GM23338 (cell line): ENCODE measurements around the gene NDEL1. TPM values are rescaled to one million over a fixed set of nuclear protein-coding genes. Genes with fewer than 3 reads are reported as not detected.
A peak's percentile ranks its signal among the peaks of the same experiment; 100 is the strongest.

ENCODE experiments used
- ATAC-seq: fragments of 200-7000 bp; cut with Tn5 transposase; 3 replicates; pipeline ENCODE4 v1.9.1; 2020
- DNase-seq: peaks from one replicate; pipeline ENCODE4 v3.0.0-alpha.2; 2015; ENCODE audit warnings: low spot score
- H2AFZ ChIP-seq: fragments of 200-600 bp; sonication (generic); 2 replicates; pipeline ENCODE4 v1.8.0; 2016; ENCODE audit warnings: antibody characterized with exemption, mild to moderate bottlenecking, moderate library complexity
- H3F3A ChIP-seq: fragments of 200-600 bp; sonication (generic); replicated peaks from 2 replicates; pipeline ENCODE4 v1.8.0; 2017; ENCODE audit warnings: antibody characterized with exemption, mixed run types, low read depth
- H3K27ac ChIP-seq: fragments of 200-600 bp; sonication (generic); 2 replicates; pipeline ENCODE4 v1.6.1; 2016; ENCODE audit warnings: low read depth
- H3K27me3 ChIP-seq: fragments of 200-600 bp; sonication (generic); 2 replicates; pipeline ENCODE4 v1.8.0; 2016; ENCODE audit warnings: mild to moderate bottlenecking, mixed run types, moderate library complexity; ENCODE audit not compliant: insufficient read depth
- H3K36me3 ChIP-seq: fragments of 200-600 bp; sonication (generic); 2 replicates; pipeline ENCODE4 v1.8.0; 2016; ENCODE audit warnings: mild to moderate bottlenecking; ENCODE audit not compliant: insufficient read depth
- H3K4me1 ChIP-seq: fragments of 200-600 bp; sonication (generic); 2 replicates; pipeline ENCODE4 v1.8.0; 2016; ENCODE audit warnings: mild to moderate bottlenecking, moderate library complexity; ENCODE audit not compliant: insufficient read depth
- H3K4me2 ChIP-seq: fragments of 200-600 bp; sonication (generic); 2 replicates; pipeline ENCODE4 v1.7.1; 2017; ENCODE audit warnings: mixed run types
- H3K4me3 ChIP-seq: fragments of 200-600 bp; sonication (generic); 2 replicates; pipeline ENCODE4 v1.6.1; 2016; ENCODE audit warnings: mixed run types
- H3K79me2 ChIP-seq: fragments of 200-600 bp; sonication (generic); replicated peaks from 2 replicates; pipeline ENCODE4 v1.8.0; 2017; ENCODE audit warnings: mild to moderate bottlenecking; ENCODE audit not compliant: insufficient read depth
- H3K9me2 ChIP-seq: fragments of 200-600 bp; sonication (generic); 2 replicates; pipeline ENCODE4 v1.8.0; 2017; ENCODE audit not compliant: insufficient read depth
- H4K20me1 ChIP-seq: fragments of 200-600 bp; sonication (generic); replicated peaks from 2 replicates; pipeline ENCODE4 v1.8.0; 2017; ENCODE audit warnings: mild to moderate bottlenecking; ENCODE audit not compliant: insufficient read depth
- H3K27ac Mint-ChIP-seq: 2 replicates; pipeline ENCODE4 v1.8.0; 2020; ENCODE audit warnings: inconsistent platforms, mild to moderate bottlenecking, moderate library complexity, mixed read lengths
- H3K27me3 Mint-ChIP-seq: 3 replicates; pipeline ENCODE4 v1.8.0; 2022; ENCODE audit warnings: low read depth, mild to moderate bottlenecking, moderate library complexity, mixed read lengths, inconsistent platforms; ENCODE audit not compliant: insufficient read depth, poor library complexity
- H3K36me3 Mint-ChIP-seq: 3 replicates; pipeline ENCODE4 v1.8.0; 2021; ENCODE audit warnings: low read depth, mild to moderate bottlenecking, inconsistent platforms, moderate library complexity, mixed read lengths
- H3K4me1 Mint-ChIP-seq: 3 replicates; pipeline ENCODE4 v1.8.0; 2020; ENCODE audit warnings: mild to moderate bottlenecking, inconsistent platforms, mixed read lengths
- H3K4me3 Mint-ChIP-seq: 3 replicates; pipeline ENCODE4 v1.8.0; 2021; ENCODE audit warnings: moderate library complexity, mild to moderate bottlenecking, inconsistent platforms, mixed read lengths
- H3K9me3 Mint-ChIP-seq: 3 replicates; pipeline ENCODE4 v1.8.0; 2020; ENCODE audit warnings: moderate library complexity, mild to moderate bottlenecking, inconsistent platforms, mixed read lengths
- CREB1 ChIP-seq: fragments of 250-450 bp; sonication (Bioruptor Pico); IDR thresholded peaks from 2 replicates; pipeline ENCODE4 v1.5.0; 2020; ENCODE audit warnings: low read depth, mild to moderate bottlenecking, moderate library complexity
- EZH2 ChIP-seq: fragments of 200-600 bp; sonication (generic); IDR thresholded peaks from one replicate; pipeline ENCODE4 v1.8.0; 2017; ENCODE audit warnings: antibody characterized with exemption, mild to moderate bottlenecking, low read depth; ENCODE audit not compliant: unreplicated experiment
- EZH2phosphoT487 ChIP-seq: fragments of 200-600 bp; sonication (generic); IDR thresholded peaks from one replicate; pipeline ENCODE4 v1.8.1; 2018; ENCODE audit warnings: antibody characterized with exemption; ENCODE audit not compliant: unreplicated experiment
- NANOG ChIP-seq: IDR thresholded peaks from 2 replicates; pipeline ENCODE4 v1.6.1; 2016; ENCODE audit warnings: antibody characterized with exemption, borderline replicate concordance
- POLR2AphosphoS5 ChIP-seq: IDR thresholded peaks from 2 replicates; pipeline ENCODE4 v1.6.1; 2016; ENCODE audit warnings: antibody characterized with exemption, low read depth
- REST ChIP-seq: IDR thresholded peaks from one replicate; pipeline ENCODE4 v1.6.1; 2018; ENCODE audit warnings: antibody characterized with exemption; ENCODE audit not compliant: unreplicated experiment
- STAT1 ChIP-seq: IDR thresholded peaks from one replicate; pipeline ENCODE4 v1.6.1; 2016; ENCODE audit warnings: antibody characterized with exemption; ENCODE audit not compliant: unreplicated experiment
- ZNF114 ChIP-seq: fragments of 250-450 bp; sonication (Bioruptor Pico); IDR thresholded peaks from 2 replicates; pipeline ENCODE4 v1.5.0; 2020; ENCODE audit warnings: mild to moderate bottlenecking, moderate library complexity
- ZNF331 ChIP-seq: fragments of 250-450 bp; sonication (Bioruptor Pico); IDR thresholded peaks from 2 replicates; pipeline ENCODE4 v1.5.0; 2020; ENCODE audit warnings: low read depth, mild to moderate bottlenecking, moderate library complexity
- polyA plus RNA-seq: library from polyadenylated mRNA; unstranded; fragments of >200 nt; fragmentation: Nextera tagmentation; extraction: Ambion mirVana; gene quantifications from 2 replicates; pipeline ENCODE4 v1.2.1, GENCODE V29; 2016
- total RNA-seq: library from RNA; depleted of rRNA; stranded (reverse); fragments of >200 nt; shearing (Covaris generic); gene quantifications from 2 replicates; pipeline ENCODE4 v1.2.3, GENCODE V29; 2014
- TF ChIP-seq, protein P1 (sequence below): IDR thresholded peaks from 2 replicates; pipeline ENCODE4 v1.6.1; 2016; ENCODE audit warnings: antibody characterized with exemption

The NDEL1 gene
- total and polyA plus RNA-seq, 2 experiments from 2014 or later: 21.2 to 26.0 TPM

DNA sequence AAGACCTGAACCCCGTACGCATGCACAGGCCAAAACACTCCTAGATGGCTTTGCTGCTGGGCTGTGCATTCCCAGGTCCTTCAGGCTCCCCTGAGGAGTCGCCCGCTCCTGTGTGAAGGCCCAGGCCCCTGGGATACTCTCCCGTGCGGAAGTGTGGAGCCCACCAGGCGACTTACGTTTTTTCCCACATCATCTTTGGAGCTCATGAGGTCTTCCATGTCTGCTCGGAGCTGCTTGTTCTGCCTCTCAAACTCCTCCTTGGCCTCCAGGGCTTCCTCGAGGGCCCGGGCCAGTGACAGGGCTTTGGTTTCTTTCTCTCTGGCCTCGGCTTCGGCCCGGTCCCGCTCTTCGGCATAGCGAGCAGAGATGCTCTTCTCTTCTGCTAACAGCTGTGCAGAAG, 56.4 kb downstream of the NDEL1 start:
- no peak overlapping the region for H3K4me3 ChIP-seq
- 0 out of 2 replicates have a peak, but pooled peaks cover 8% of the 10 kb centered on the region for H3F3A ChIP-seq
- H3K9me3 Mint-ChIP-seq: no peaks in the 10 kb centered on the region
- peaks cover 5% of the 10 kb centered on the region for H4K20me1 ChIP-seq
- DNase-seq: no peak
- no peaks in the 10 kb centered on the region for H3K4me1 Mint-ChIP-seq
- no peak overlapping the region for H3K4me3 Mint-ChIP-seq
- TF ChIP-seq EZH2 (no peak), STAT1 (no peak), POLR2AphosphoS5 (no peak), CREB1 (CRISPR knock-in tag) (no peak)
- TF ChIP-seq, protein P1, sequence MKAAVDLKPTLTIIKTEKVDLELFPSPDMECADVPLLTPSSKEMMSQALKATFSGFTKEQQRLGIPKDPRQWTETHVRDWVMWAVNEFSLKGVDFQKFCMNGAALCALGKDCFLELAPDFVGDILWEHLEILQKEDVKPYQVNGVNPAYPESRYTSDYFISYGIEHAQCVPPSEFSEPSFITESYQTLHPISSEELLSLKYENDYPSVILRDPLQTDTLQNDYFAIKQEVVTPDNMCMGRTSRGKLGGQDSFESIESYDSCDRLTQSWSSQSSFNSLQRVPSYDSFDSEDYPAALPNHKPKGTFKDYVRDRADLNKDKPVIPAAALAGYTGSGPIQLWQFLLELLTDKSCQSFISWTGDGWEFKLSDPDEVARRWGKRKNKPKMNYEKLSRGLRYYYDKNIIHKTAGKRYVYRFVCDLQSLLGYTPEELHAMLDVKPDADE: no peak
- peaks cover 10% of the 10 kb centered on the region for H3K27me3 Mint-ChIP-seq
- no peaks in the 10 kb centered on the region for H3K79me2 ChIP-seq
- no peak overlapping the region for H3K27ac Mint-ChIP-seq
- H3K4me2 ChIP-seq: no peak overlapping the region
- H3K9me2 ChIP-seq: no peaks in the 10 kb centered on the region
- H3K36me3 Mint-ChIP-seq: peaks cover 96% of the 10 kb centered on the region
- no peak for ATAC-seq
- peaks cover 88% of the 10 kb centered on the region for H3K36me3 ChIP-seq
- H3K27ac ChIP-seq: peak overlapping the region; percentile 26; the same call in 1 of the 2 replicates
- H2AFZ ChIP-seq: no peak overlapping the region
- H3K4me1 ChIP-seq: no peaks in the 10 kb centered on the region
- H3K27me3 ChIP-seq: no peaks in the 10 kb centered on the region

DNA sequence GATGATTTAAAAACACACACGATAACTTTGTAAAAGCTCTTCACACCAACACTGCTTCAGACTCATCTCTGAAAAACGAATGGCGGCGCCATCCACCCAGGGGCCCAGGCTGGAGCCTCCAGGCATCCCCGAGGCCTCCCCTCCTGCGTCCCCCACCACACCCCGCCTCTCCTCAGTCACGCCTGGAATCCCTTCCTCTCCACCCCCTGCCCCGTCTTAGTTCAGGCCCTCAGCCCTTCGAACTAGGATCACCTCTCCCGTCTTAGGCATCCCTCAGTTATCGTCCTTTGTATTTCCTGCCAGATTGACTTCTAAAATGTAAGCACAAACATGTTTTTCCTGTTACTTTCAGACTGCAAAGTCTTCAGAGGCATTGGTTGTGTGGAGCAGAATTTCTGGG, 58.3 kb downstream of the NDEL1 start:
- TF ChIP-seq ZNF331: no peak
- no peak for TF ChIP-seq NANOG
- TF ChIP-seq EZH2phosphoT487: no peak
- no peak for TF ChIP-seq REST
- no peak for TF ChIP-seq POLR2AphosphoS5
- TF ChIP-seq ZNF114 (CRISPR knock-in tag): no peak
- TF ChIP-seq CREB1 (CRISPR knock-in tag): no peak
- Mint-ChIP-seq H3K27me3 (peaks cover 12% of the 10 kb centered on the region), H3K4me1 (no peaks in the 10 kb centered on the region), H3K9me3 (no peaks in the 10 kb centered on the region), H3K36me3 (peaks cover 91% of the 10 kb centered on the region), H3K4me3 (no peak overlapping the region), H3K27ac (peak overlapping the region; percentile 82)
- Histone ChIP-seq H3K4me3 (no peak overlapping the region), H3K9me2 (no peaks in the 10 kb centered on the region), H2AFZ (no peak overlapping the region), H3K4me2 (no peak overlapping the region), H3K4me1 (no peaks in the 10 kb centered on the region), H3F3A (0 out of 2 replicates have a peak, but pooled peaks cover 8% of the 10 kb centered on the region), H3K79me2 (no peaks in the 10 kb centered on the region), H3K27me3 (no peaks in the 10 kb centered on the region), H4K20me1 (peaks cover 5% of the 10 kb centered on the region), H3K27ac (0 out of 2 replicates have a peak overlapping the region, but pooled peaks have one; percentile 75), H3K36me3 (peaks cover 84% of the 10 kb centered on the region)
- ATAC-seq (no peak), DNase-seq (no peak)
